B cell (primary cell): Measurements from ENCODE around the gene CST11.

Source experiments
- EZH2 ChIP-seq: IDR thresholded peaks from 2 replicates; pipeline ENCODE4 v1.6.1; 2012; ENCODE audit warnings: borderline replicate concordance, low read depth, mild to moderate bottlenecking, moderate library complexity, low read length; ENCODE audit not compliant: insufficient read depth, poor library complexity, severe bottlenecking
- TF ChIP-seq, protein P1 (sequence below): fragments of 200-600 bp; IDR thresholded peaks from one replicate; pipeline ENCODE4 v1.8.0; 2022; ENCODE audit warnings: antibody characterized with exemption, mild to moderate bottlenecking

DNA sequence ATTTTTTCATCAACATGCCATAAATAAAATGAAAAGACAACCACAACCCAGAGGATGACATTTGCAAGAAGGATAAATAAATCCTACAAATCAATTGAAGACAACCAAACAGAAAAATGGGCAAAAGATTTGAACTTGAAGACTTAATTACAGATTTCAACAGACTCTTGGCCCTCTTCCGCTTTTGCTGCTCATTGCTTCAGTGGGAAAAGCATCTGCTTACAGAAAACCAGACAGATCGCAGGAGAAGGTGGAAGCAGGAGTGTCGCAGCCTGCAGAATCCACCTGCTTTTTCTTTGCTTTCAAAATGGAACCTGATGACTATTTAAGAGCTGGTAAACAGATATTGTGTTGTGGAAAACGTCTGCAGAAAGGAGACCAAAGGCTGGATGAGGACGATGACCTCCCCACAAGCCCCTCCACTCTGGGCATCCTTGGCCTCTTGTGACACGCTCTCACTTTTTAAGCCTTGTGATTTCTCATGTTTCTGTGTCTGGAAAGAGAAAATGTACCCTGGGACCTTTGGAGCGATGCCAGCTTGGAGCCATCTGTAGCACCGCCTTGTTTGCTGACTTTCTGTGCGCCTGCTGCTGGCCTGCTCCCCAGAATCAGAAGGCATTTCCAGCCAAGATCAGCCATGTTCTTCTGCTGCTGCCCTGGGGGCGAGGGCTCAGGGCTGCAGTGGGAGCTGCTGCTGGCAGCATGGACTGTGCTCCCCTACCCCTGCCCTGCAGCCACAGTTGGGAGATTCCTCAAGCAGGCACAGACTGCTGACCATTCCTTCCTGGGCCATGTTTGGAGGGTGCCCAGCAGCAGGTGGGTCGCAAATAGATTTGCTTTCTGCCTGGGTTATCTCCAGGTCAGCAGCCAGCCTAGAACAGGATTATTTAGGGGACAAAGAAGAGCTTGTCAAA lies 16.8 kb downstream of the CST11 start:
- TF ChIP-seq EZH2, result no peak
- TF ChIP-seq, protein P1, sequence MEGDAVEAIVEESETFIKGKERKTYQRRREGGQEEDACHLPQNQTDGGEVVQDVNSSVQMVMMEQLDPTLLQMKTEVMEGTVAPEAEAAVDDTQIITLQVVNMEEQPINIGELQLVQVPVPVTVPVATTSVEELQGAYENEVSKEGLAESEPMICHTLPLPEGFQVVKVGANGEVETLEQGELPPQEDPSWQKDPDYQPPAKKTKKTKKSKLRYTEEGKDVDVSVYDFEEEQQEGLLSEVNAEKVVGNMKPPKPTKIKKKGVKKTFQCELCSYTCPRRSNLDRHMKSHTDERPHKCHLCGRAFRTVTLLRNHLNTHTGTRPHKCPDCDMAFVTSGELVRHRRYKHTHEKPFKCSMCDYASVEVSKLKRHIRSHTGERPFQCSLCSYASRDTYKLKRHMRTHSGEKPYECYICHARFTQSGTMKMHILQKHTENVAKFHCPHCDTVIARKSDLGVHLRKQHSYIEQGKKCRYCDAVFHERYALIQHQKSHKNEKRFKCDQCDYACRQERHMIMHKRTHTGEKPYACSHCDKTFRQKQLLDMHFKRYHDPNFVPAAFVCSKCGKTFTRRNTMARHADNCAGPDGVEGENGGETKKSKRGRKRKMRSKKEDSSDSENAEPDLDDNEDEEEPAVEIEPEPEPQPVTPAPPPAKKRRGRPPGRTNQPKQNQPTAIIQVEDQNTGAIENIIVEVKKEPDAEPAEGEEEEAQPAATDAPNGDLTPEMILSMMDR, result no peak
